Measurements from ENCODE around the gene C12orf57.
A peak's percentile ranks its signal among the peaks of the same experiment; 100 is the strongest.

Gene C12orf57

GRCh38 chr12:6963791-6964413, 20.1 kb downstream of the C12orf57 start:
- peak; percentile 73 for DNase-seq (ENCODE audit: low spot score)
- no peak for TF ChIP-seq CTCF (IDR thresholded peaks at IDR 0.05)
- peak overlapping the region in 1 of 2 donors; percentile 71 for H3K27ac ChIP-seq
- no peak overlapping the region for H3K4me3 ChIP-seq

- Histone ChIP-seq H3K4me3 (no peak overlapping the region), H3K27ac (peak overlapping the region; percentile 64 to 71)
- no peak for TF ChIP-seq CTCF (IDR thresholded peaks at IDR 0.05)
- DNase-seq (ENCODE audit: low spot score), result peak; percentile 73
Measured at GRCh38 chr12:6964605-6965025, 20.8 kb downstream of the C12orf57 start.

GRCh38 chr12:6965026-6965661, 21.3 kb downstream of the C12orf57 start:
- peak; percentile 79 for TF ChIP-seq CTCF (IDR thresholded peaks at IDR 0.05)
- Histone ChIP-seq H3K4me3 (no peak overlapping the region), H3K27ac (peak overlapping the region; percentile 64 to 71)
- peak; percentile 86 for DNase-seq (ENCODE audit: low spot score)

GRCh38 chr12:6965714-6966113, 21.9 kb downstream of the C12orf57 start:
- no peak overlapping the region for H3K4me3 ChIP-seq
- peak overlapping the region in 1 of 2 donors; percentile 71 for H3K27ac ChIP-seq
- TF ChIP-seq CTCF (IDR thresholded peaks at IDR 0.05), result no peak
- DNase-seq (ENCODE audit: low spot score), result no peak

GRCh38 chr12:6966351-6966750, 22.5 kb downstream of the C12orf57 start:
- no peak overlapping the region for H3K27ac ChIP-seq
- no peak for DNase-seq (ENCODE audit: low spot score)
- TF ChIP-seq CTCF (IDR thresholded peaks at IDR 0.05), result no peak
- H3K4me3 ChIP-seq, result no peak overlapping the region

- Histone ChIP-seq H3K27ac (no peak overlapping the region), H3K4me3 (no peak overlapping the region)
- no peak for DNase-seq (ENCODE audit: low spot score)
- no peak for TF ChIP-seq CTCF (IDR thresholded peaks at IDR 0.05)
Measured at GRCh38 chr12:6967651-6968100, 23.9 kb downstream of the C12orf57 start.

GRCh38 chr12:6968426-6968825, 24.6 kb downstream of the C12orf57 start:
- peak overlapping the region; percentile 85 for H3K4me3 ChIP-seq
- no peak for TF ChIP-seq CTCF (IDR thresholded peaks at IDR 0.05)
- H3K27ac ChIP-seq, result no peak overlapping the region
- DNase-seq (ENCODE audit: low spot score), result no peak

Measured in coronary artery (tissue), 2 donors.